ENCODE data around the gene NINJ2.

Gene NINJ2

DNA sequence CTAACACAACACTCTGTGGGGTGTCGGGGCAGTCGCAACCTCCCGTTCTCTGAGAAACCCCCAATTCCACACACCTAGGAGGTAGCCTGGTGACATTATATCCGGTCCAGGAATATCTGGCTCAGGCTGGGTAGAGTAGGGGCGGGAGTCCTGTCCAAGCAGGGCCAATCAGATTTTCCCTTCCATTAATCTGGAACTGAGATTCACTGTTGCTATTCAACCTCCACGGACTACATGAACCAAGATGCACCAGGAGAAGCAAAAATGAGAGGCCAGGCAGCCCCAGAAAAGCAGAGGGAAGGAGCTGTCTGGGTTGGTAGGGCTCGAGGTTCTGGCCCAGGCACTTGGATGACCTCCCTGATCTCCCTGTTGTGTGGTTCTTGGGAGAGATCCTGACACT, 51.0 kb downstream of the NINJ2 start:
- DNase-seq: no peak

DNA sequence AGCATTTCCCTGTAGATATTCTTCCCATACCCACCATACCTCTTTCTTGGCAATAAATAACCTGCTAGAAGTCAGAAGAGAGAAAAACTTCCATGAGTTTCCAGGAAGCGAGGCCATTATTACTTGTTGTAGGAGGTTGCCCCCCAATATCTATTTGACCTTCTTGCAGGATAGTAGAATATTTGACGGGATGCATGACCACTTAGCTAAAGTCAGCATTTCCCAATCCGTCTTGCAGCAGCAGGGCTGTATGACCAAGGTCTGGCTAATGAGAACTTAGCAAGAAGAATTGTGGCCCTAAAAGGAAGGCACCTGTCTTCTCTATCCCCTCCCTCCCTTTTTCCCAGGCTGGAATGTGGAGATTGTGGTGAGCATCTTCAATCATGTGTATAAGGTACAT, 51.5 kb downstream of the NINJ2 start:
- peak in 1 of 2 donors; percentile 24 for DNase-seq

DNA sequence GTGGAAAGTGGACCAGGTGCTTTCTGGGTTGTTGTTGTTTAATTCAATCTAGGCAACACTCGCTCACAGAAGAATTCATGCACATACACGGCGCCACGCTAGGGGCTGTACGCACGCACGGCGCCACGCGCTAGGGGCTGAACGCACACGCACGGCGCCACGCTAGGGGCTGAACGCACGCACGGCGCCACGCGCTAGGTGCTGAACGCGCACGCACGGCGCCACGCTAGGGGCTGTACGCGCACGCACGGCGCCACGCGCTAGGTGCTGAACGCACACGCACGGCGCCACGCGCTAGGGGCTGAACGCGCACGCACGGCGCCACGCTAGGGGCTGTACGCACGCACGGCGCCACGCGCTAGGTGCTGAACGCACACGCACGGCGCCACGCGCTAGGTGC, 54.3 kb downstream of the NINJ2 start:
- no peak for DNase-seq

DNA sequence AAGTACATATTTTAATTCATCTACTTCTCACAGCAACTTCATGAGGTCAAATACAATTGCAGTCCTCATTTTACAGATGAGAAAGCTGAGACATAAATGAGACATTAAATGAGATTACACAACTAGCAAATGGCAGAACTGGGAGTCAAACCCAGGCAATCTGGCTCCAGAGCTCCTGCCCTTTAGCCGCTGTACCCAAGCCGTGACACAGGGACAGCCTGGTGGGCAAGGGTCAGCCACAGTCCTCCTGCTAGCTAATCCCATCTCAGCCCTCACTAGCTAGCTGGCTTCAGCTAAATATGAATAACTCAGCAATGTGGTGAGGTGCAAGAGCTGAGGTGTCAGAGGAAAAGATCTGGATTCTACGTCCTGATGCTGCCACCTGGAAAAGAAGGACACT, 54.8 kb downstream of the NINJ2 start:
- DNase-seq: no peak

DNA sequence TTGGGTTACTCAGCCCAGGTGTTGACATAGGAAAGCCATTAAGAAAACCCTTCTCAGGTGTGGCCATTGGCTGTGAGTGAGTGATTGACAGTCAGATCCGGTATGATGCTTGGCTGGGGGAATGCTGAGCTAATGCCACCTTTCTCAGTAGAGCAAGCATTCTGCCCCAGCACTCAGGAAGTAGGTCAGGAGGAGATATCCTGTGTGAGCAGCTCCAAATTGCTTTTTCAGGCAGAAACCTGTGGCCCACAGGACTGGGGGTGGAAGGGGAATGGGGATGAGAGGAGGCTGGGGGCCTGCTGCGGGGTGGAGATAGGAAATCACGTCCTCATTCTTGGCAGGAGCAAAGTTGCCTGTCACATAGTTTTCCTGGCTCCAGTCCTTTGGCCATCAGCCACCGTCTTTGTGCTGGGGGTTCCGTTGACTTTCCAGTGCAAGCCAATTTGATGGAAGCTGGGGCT, 55.7 kb downstream of the NINJ2 start:
- DNase-seq: no peak

DNA sequence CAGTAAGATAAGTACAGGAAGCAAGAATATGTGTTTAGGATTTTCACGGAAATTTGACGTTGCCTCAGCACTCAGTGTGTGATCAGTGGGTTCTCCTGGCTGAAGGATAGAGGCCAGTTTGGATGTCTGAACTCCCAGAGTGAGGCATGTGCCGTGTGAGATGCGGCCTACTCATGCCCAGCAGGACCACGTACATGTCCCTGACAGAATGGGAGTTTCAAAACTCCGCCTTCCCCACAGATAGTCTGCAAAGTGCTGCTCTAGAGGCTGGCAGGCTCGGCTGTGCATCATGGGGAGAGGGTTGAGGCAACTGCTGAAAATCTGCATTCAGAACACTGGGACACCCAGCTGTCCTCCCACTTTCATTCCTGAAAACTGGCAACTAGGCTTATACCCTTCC, 58.3 kb downstream of the NINJ2 start:
- DNase-seq: no peak

DNA sequence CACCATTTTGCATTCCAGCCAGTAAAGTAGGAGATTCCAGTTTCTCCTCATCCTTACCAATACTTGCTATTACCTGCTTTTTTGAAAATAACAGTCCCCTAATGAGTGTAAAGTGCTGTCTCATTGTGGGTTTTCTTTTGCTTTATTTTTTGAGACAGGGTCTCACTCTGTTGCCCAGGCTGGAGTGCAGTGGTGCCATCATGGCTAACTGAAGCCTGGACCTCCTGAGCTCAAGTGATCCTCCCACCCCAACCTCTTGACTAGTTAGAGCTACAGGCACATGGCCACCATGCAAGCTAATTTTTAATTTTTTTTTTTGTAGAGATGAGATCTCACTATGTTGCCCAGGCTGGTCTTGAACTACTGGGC, 60.6 kb downstream of the NINJ2 start:
- DNase-seq: no peak

DNA sequence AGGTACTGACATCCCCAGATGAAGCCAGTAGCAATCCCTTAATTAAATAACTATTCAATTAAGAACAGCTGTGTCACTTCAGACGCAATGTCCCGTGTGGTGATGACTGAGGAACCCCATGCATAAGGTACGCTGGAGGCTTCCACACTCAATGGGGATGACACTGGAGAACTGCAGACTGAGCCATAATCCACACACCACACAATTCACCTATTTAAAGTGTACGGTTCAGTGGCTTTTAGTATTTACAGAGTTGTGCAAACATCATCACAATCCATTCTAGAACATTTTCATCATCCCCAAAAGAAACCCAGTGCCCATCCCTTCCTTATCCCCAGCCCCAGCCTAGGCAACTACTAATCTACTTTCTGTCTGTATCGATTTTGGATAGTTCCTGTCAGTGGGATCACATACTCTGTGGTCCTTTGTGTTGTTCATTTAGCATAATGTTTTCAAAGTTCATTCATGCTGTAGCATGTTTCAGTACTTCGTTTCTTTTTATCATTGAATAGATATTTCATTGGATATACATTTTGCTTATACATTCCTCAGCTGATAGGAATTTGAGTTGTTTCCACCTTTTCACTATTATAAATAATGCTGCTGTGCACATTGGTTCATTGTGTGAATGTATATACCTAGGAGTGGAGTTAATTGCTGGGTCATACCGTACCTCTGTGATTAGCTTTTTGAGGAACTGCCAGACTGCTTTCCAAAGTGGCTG, 61.1 kb downstream of the NINJ2 start:
- no peak for DNase-seq

DNA sequence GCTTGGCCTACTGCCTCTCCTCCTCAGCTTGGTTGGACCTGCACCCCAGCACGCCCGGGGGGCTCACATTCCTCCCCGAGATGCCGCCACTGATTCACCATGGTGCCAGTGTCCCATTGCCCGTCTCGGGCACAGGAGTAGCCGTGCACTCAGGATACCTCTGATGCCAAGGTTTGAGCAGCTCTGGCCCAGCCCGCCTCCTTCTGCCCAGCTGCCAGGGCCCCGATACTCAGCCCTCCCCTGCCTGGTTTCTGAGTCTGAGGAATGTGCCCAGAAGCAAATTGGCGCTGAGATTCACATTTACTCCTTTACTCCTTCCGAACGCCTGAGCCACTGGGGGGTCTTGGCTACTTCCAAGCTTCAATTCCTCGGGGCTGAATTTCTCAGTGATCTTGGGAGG, 63.5 kb downstream of the NINJ2 start:
- DNase-seq: no peak

DNA sequence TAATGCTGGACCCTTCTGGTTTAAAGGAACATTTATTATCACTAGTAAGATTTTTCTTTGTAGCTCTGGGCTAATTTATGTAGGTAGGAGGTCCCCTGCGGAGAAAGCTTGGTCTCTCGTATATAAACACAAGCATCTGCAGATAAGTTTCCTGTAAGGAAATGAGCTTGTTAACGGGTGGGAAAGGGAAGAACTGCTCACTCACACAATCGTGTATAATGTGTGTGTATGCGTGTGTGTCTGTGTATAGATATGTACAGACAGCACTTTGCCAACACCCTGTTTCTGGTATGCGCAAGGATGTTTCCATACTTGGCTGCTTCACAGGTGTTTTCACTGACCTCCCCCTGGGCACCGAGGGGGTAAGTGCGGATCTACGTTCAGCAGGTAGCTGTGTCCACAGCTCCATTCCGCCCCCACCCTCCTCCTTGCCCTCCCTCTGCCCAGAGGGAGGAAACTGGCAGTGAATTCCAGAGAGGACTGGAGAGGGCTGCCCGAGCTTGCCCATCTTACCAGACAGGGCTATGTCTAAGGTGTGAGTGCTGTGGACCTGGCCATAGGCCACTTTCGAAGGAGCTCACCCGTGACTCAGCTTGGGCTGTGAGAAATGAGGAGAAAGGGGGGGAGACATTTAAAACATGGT, 65.2 kb downstream of the NINJ2 start:
- no peak for DNase-seq

DNA sequence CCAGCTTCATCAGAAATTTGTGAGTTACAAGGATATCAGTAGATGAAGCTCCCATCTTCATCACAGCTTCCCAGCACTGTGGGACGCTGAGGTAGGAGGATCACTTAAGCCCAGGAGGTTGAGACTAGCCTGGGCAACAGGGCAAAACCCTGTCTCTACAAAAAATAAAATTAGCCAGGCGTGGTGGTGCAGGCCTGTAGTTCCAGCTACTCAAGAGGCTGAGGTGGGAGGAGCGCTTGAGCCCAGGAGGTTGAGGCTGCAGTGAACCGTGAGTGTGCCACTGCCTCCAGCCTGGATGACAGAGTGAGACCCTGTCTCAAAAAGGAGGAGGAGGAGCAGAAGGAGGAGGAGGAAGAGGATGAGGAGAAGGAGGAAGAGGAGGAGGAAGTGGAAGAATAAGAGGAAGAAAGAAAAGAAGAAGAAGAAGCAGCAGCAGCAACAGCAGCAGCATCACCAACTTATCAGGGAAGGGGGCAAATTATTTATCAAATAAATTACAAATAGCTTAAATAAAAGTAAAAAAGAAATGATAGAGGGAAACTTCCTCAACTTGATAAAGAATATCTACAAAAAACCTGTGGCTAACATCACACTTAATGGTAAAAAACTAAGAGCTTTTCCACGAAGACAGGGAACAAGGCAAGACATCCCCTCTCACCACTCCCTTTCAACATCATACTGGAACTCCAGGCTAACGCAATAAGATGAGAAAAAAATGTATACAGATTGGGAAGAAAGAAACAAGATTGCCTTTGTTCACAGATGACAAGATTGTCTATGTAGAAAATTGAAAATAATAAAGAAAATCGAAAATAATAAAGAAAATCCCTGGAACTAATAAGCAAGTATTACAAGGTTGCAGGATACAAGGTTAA, 69.6 kb downstream of the NINJ2 start:
- DNase-seq: peak; percentile 54 to 77

DNA sequence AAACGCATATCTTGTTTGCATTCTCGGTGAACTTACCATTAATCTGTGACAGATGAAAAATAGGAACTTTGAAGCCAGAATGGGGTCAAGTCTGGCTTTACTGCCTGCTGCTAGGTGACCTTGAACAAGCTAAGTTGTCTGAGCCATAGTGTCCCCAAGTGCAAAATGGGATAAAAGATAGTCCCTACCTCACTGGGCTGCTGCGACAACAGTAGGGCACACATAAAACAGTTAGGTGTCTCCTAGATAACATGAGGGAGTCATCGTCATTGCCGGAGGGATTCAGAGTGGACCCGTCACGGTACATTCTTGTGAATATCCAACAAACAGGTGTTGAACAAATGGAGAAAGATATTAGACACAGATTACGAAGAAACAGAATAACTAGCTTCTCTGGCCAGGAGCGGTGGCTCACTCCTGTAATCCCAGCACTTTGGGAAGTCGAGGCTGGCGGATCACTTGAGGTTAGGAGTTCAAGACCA, 71.2 kb downstream of the NINJ2 start:
- DNase-seq: no peak

DNA sequence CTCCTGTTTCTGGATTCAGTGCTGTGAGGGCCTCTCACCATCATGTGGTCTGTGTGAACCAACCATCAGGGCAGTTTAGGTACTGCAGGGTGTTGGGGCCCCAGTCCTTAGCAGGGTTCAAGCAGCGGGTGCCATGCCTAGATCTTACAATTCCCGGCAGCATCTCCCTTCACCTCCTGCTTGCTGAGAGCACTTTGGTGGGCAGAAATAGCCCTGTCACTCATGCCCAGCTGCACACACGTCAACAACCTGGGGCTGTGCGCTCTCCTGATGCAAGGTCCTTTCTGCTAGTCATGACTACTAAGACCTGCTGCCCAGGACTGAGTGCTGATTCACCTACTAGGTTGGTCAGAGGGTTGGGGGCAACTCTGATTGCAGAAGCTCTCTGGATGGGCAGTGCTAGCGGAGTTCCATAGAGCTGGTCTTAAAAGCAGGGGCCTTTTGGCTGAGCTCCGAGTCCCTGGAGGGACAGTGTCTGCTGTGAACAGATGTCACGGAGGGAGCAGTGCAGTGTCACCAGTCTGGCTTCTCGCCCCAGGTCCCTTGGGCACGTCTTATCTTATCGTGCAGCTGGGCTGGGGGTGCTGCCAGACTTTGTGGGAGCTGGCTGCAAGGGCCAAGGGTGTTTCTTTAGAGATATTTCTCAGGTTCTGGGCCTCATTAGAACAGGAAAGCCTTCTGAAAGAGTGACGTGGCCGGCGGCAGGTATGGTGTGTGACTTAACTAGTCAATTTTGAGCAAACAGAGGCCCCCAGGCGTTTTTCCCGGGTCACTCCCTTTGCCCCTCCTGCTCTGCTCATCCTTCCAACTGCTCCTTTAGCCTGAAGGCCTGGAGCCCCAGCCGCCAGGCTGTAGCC, 71.8 kb downstream of the NINJ2 start:
- no peak for DNase-seq

DNA sequence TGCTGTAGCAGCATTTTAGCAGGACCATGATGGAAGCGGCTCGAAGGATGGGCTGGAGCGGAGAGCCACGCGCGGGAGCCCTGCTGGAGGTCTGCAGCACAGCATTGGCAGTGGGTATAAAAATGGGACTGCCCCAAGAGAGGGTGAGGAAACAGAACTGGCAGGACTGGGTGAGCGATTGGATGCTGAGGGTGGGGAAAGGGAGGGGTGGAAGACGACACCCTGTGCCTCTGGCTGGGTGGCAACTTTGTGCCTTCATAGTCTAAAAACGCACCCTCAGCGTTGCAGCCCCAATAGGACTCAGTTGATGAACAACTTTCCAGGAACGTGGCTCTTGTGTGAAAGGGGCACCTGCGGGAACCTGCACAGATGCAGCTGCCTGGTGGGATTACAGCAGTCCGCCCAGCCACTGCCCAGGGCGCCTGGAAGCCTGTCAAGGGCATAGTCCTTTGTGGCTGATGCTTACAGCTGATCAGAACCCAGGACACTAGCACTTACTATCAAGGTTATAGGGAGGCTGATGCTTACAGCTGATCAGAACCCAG, 73.0 kb downstream of the NINJ2 start:
- no peak for DNase-seq

DNA sequence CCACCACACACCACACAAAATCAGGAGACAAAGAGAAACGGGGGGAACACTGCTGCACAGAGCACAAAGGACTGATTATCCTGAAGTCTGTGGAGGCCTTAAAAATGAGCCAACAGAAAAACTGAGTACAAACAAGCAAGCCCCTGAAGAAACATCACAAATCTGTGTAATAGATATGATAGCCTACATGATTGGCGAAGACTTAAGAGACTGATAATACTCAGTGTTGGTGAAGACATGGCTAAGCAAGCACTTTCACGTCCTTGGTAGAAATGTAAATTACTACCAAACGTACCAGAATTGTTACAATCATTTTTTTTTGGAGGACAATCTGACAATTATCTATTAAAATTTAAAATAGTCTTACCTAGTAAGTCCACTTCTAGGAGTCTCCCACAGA, 74.6 kb downstream of the NINJ2 start:
- DNase-seq: no peak

DNA sequence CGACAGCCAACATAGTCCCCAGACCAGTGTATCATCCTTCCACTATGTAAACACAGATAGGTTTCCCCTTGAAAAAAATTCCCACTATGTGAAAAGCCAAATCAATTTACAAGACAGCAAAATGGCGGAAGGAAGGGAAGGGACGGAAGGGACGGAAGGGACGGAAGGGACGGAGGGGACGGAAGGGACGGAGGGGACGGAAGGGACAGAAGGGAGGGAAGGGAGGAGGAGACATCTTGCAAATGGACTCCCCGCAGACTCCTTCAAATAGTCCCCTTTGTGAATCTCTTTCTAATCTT, 75.3 kb downstream of the NINJ2 start:
- no peak for DNase-seq

DNA sequence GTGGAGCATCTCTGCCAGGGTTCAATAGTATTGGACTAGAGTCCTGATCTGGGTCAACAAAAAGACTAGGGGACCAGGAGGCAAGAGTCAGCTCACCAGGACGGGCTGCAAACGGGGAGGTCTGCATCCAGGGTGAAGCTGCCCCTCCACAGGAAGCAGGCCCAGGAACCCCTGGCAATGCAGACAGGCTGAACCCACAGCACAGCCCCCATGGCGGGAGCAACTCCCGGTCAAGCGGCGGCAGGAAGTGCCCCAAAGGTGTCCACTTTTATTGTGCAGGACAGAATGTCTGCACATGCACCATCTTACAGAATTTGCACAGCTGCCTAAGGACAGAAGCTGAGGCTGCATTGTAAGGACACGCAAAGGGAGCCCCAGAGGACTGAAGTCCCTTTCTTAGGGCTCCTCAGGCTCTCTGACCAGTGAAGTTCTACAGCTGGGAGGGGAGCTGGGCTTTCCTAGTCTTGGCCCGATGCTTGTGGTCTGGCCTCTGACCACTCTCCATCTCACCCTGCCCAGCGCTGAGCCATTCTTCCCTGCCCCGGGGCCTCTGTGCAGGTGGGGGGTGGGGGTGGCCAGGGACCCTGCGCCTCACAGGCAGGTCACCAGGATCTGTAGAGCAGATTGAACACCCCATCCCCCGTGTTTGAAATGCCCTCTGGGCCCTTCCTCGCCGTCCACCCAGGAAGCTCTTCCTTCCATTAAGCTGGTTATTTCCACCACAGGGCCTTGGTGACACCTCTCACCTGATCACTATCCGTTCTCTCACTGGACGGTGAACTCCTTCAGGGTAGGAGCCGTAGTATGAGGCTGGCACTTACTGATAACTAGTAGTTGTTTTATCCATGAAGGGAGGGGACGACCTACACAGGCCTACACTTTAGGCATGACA, 75.9 kb downstream of the NINJ2 start:
- DNase-seq: no peak

DNA sequence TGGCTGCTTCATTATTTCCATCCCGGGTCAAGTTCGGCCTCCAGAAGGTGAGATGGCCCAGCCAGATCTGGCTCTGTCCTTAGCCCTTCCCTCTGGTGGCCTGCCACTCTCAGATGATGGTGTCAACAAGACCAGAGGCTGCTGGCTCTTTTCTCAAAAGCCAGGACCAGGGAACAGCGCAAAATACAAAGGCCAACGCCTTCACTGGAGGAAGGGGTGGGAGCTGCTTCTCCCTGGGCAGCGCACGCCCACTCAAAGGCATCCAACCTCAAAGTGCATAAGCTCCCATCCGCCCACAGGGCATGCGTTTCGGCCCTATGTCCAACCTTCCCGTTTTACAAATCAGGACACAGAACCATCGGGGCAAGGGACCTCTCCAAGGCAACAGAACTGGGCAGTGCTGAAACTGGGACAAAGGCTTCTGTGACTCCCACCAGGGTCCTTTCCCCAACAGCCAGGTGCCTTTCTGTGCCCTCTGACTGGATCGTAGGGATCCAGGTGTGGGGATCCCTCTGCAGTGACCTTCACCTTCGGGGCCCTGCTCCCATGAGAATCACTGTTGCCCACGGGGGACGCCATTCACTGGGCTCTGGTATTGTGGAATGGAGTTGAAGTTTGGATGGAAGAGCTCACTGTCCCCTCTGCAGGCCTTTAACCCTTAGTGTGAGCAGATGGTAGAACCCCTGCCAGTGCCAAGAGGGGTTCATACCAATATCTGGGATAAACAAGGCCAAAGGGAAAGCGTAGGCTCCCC, 76.8 kb downstream of the NINJ2 start:
- peak; percentile 45 to 64 for DNase-seq

DNA sequence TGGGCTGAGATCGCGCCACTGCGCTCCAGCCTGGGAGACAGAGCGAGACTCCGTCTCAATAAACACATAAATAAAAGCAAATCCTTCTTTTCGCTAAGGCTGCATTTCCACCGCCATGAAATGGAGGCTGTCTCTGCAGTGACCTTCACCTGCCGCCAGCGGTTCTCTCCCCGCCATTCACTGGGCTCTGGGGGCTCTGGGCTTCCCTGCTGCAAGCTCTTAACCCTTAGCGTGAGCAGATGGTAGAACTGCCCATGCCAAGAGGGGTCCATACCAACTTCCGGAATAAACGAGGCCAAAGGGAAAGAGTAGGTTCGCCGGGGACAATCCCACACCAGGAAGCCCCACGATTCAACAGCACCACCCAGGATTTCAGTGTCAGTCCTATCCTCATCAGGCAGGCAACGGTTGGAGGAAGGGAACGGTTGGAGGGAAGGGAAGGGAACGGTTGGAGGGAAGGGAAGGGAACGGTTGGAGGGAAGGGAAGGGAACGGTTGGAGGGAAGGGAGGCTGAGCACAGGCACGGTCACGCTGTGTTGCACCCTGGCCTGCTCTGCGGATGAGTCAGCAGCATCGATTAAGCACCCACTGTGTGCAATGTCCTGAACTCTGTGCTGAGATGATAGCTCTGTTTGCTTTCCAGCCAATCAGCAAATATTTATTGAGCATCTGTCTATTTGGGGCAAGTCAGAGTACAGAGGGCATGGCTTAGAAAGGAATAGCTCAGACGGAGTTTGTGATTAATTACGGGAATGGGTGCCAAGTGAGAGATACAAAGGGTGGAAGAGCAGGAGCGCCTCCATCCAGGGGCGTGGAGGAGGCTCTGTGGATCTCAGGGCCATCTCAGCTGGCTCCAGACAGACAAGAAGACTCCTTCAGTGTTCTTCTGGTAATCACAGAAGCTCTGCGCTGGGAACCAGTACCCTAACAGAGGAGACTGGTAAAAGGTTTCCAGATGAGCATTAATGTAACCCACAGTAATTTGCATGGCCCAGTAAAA, 77.9 kb downstream of the NINJ2 start:
- DNase-seq: no peak

Data from inflammatory macrophage treated with lipopolysaccharide for 1 hour (primary cell).